Skeletal muscle tissue (tissue), 4 donors: ENCODE measurements around the gene CHSY3. TPM values are rescaled to one million over a fixed set of nuclear protein-coding genes. Genes with fewer than 3 reads are reported as not detected.

Experiments used
- H3K27ac ChIP-seq: one replicate; pipeline ENCODE4 v1.7.0; 2013; ENCODE audit warnings: mild to moderate bottlenecking, low read depth, low read length, inconsistent platforms
- H3K27me3 ChIP-seq, 3 donors: one replicate each; pipeline ENCODE4 v1.7.0; 2013; ENCODE audit warnings: low read length in 3 of 3; ENCODE audit not compliant: control insufficient read depth in 3 of 3, insufficient read depth in 3 of 3
- H3K36me3 ChIP-seq, 3 donors: one replicate each; pipeline ENCODE4 v1.7.0; 2013; ENCODE audit warnings: low read length in 3 of 3; ENCODE audit not compliant: control insufficient read depth in 3 of 3, insufficient read depth in 3 of 3
- H3K4me1 ChIP-seq, 3 donors: one replicate each; pipeline ENCODE4 v1.7.0; 2013; ENCODE audit warnings: low read length in 3 of 3, mild to moderate bottlenecking in 3 of 3; ENCODE audit not compliant: control insufficient read depth in 3 of 3, insufficient read depth in 3 of 3
- H3K4me3 ChIP-seq, 3 donors: one replicate each; pipeline ENCODE4 v1.7.0; 2013; ENCODE audit warnings: low read length in 3 of 3
- H3K9ac ChIP-seq, 3 donors: one replicate each; pipeline ENCODE4 v1.7.0; 2013; ENCODE audit warnings: low read length in 3 of 3, mild to moderate bottlenecking in 3 of 3, moderate library complexity in 2 of 3, low read depth in 1 of 3
- H3K9me3 ChIP-seq, 3 donors: one replicate each; pipeline ENCODE4 v1.7.0; 2013; ENCODE audit warnings: low read length in 3 of 3; ENCODE audit not compliant: control insufficient read depth in 3 of 3
- total RNA-seq: library from RNA; depleted of rRNA; stranded (reverse); fragments of >200 nt; gene quantifications from one replicate; pipeline ENCODE4 v1.2.3, GENCODE V29; 2014
- donor health status: Osteomylitis.

Gene CHSY3
- total RNA-seq, 1 donor from 2014 or later: 12.5 TPM

DNA sequence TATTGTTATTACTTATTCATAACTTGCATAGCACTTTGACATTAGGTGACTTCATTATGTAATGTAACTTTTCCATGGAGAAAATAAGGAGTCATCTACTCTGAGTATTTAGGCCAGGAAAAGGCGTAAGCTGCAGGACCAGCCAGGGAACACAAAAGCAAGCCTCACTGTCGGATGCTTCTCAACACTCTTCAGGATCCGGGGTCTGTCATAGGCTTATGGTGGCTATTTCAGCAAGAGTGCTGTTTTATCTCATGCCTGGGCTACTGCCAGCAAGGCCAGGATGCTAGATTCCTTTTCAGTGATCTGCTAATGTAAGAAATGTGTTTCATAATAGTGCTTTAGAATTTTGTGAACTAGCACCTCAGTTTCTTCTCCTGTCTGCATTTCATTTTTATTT, 162.4 kb downstream of the CHSY3 start:
- Histone ChIP-seq H3K9me3 (no peaks in the 10 kb centered on the region), H3K27me3 (no peaks in the 10 kb centered on the region), H3K4me1 (peaks cover 0 to 3% (median 0%) of the 10 kb centered on the region in 3 donors), H3K36me3 (no peaks in the 10 kb centered on the region), H3K9ac (no peak overlapping the region), H3K4me3 (no peak overlapping the region), H3K27ac (no peak overlapping the region)

DNA sequence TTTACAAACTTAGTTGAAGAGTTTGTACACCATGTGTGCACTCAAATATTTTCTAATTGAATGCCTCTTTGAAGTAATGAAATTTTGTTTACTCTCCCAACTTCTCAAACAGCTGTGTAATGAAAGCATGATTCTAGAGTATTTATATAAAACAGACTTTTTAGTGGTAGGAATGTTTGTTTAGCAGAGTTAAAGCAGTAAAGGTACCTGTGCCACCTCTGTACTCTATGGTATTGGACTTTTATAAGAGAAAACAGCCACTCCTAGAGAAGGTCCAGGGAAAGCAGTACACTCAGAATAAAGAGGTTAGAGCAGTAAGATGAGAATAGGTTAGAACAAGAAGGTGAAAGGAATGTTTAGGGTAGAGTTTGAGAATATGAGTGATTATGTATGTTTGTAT, 163.1 kb downstream of the CHSY3 start:
- no peaks in the 10 kb centered on the region for H3K36me3 ChIP-seq
- H3K4me1 ChIP-seq: peaks cover 0 to 3% (median 0%) of the 10 kb centered on the region in 3 donors
- H3K27ac ChIP-seq: no peak overlapping the region
- no peaks in the 10 kb centered on the region for H3K27me3 ChIP-seq
- H3K9ac ChIP-seq: no peak overlapping the region
- no peak overlapping the region for H3K4me3 ChIP-seq
- H3K9me3 ChIP-seq: no peaks in the 10 kb centered on the region

GRCh38 chr5:130068101-130068500, 163.8 kb downstream of the CHSY3 start:
- Histone ChIP-seq H3K36me3 (no peaks in the 10 kb centered on the region), H3K4me3 (no peak overlapping the region), H3K27ac (no peak overlapping the region), H3K9ac (no peak overlapping the region), H3K27me3 (no peaks in the 10 kb centered on the region), H3K9me3 (no peaks in the 10 kb centered on the region), H3K4me1 (peaks cover 0 to 3% (median 0%) of the 10 kb centered on the region in 3 donors)

DNA sequence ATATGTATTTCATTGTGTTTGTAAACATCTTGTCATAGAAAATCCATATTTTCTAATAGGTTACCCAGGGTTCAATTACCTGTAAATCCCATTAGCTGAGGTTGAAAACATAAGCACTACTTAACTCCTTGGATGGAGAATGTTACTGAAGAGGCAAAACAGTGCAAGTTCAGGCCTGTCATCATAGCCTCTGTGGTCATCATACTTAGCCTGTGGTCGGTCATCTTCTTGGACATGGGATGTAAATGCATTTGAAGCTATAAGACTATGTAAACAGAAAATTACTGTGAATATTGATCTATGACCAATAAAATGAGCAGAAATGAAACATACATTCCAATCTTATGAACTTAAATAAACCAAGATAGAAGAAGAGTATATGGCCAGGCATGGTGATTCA, 164.7 kb downstream of the CHSY3 start:
- Histone ChIP-seq H3K36me3 (no peaks in the 10 kb centered on the region), H3K27me3 (no peaks in the 10 kb centered on the region), H3K9ac (no peak overlapping the region)

GRCh38 chr5:130074820-130075219, 170.6 kb downstream of the CHSY3 start:
- no peaks in the 10 kb centered on the region for H3K9me3 ChIP-seq
- no peak overlapping the region for H3K9ac ChIP-seq
- no peaks in the 10 kb centered on the region for H3K27me3 ChIP-seq
- no peaks in the 10 kb centered on the region for H3K36me3 ChIP-seq
- no peaks in the 10 kb centered on the region for H3K4me1 ChIP-seq
- no peak overlapping the region for H3K4me3 ChIP-seq
- no peak overlapping the region for H3K27ac ChIP-seq

More for the DNA sequence above, 164.7 kb downstream of the CHSY3 start:
- Histone ChIP-seq H3K27ac (no peak overlapping the region), H3K9me3 (no peaks in the 10 kb centered on the region), H3K4me1 (peaks cover 0 to 3% (median 0%) of the 10 kb centered on the region in 3 donors), H3K4me3 (no peak overlapping the region)

GRCh38 chr5:130077007-130077406, 172.7 kb downstream of the CHSY3 start:
- H3K27ac ChIP-seq: no peak overlapping the region
- no peak overlapping the region for H3K4me3 ChIP-seq
- no peaks in the 10 kb centered on the region for H3K27me3 ChIP-seq
- no peaks in the 10 kb centered on the region for H3K36me3 ChIP-seq
- no peaks in the 10 kb centered on the region for H3K9me3 ChIP-seq
- H3K4me1 ChIP-seq: no peaks in the 10 kb centered on the region
- no peak overlapping the region for H3K9ac ChIP-seq

DNA sequence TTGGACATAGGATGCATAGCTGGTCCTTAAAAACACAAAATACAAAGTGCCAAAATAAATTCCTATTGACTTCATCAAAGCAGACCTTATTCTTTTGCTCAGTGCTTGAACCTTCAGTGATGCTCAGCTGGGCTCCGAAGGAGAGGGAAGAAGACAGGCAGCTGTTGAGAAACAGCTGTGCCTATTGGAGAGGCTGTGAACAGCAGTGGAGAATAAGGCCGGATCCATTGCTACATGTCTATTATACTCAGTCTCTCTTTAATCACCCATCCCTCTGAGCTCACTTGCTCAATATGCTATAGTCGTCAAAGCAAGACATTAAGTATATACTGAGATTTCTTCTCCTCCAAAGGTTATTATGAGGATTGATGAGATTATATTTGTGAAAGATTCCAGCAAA, 174.4 kb downstream of the CHSY3 start:
- no peak overlapping the region for H3K4me3 ChIP-seq
- no peaks in the 10 kb centered on the region for H3K9me3 ChIP-seq
- H3K27ac ChIP-seq: no peak overlapping the region
- H3K4me1 ChIP-seq: no peaks in the 10 kb centered on the region
- H3K36me3 ChIP-seq: no peaks in the 10 kb centered on the region
- no peak overlapping the region for H3K9ac ChIP-seq
- no peaks in the 10 kb centered on the region for H3K27me3 ChIP-seq

DNA sequence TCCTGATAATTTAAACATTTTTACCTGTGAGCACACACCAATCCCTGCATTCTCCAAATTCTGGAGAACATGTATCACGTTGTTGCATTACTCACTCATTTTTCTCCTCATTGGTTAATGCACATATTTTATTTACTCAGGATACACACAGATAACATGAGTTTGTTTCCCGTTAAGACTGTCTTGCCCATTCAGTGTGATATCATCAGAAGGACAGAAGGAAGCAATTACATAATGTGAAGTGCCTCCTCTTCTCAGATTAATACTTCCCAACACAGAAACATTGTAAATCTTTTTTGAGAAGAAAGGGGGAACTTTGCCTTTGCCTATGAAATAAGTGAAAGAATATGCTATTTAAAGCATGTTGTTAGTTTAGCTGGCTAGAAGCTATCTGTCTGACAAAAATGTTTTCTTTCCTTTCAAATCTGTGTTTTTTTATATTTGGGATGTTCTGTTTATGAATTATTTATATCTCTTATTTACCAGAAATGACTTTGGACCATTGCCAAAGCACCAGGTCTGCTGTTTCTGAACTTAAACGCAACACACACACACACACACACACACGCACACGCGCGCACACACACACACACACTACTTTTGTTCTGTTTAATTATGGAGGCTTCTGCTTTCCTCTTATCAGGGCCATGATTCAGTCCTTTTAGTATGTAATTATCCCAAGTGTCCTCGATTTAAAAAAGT, 186.5 kb downstream of the CHSY3 start:
- H3K9me3 ChIP-seq: no peaks in the 10 kb centered on the region
- no peaks in the 10 kb centered on the region for H3K36me3 ChIP-seq
- no peak overlapping the region for H3K27ac ChIP-seq
- no peak overlapping the region for H3K9ac ChIP-seq
- H3K4me1 ChIP-seq: no peaks in the 10 kb centered on the region
- H3K27me3 ChIP-seq: no peaks in the 10 kb centered on the region
- no peak overlapping the region for H3K4me3 ChIP-seq

- Histone ChIP-seq H3K4me1 (no peaks in the 10 kb centered on the region), H3K36me3 (no peaks in the 10 kb centered on the region), H3K27ac (no peak overlapping the region), H3K9me3 (no peaks in the 10 kb centered on the region), H3K4me3 (no peak overlapping the region), H3K27me3 (no peaks in the 10 kb centered on the region), H3K9ac (no peak overlapping the region)
These were observed 188.7 kb downstream of the CHSY3 start for GRCh38 chr5:130092991-130093390.

DNA sequence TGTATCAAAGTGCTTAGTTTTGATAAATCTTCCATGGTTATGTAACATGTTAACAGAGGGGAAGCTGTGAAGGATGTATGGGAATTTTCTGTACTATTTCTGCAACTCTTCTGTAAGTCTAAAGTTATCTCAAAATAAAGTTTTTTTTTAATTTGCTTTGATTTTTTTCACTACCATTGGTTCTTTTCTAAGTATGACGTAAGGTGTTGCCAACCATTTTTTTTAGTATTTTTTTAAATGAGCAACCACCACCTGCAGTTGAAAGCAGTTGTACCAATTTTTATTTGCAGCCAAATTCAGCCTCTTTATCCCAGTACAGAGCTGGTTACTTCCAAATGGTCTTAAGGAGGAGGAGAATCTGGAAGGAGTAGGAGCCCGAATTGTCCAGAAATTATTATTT, 192.2 kb downstream of the CHSY3 start:
- Histone ChIP-seq H3K27ac (no peak overlapping the region), H3K36me3 (no peaks in the 10 kb centered on the region), H3K9me3 (no peaks in the 10 kb centered on the region)

More for the DNA sequence above, 192.2 kb downstream of the CHSY3 start:
- Histone ChIP-seq H3K9ac (no peak overlapping the region), H3K27me3 (no peaks in the 10 kb centered on the region), H3K4me1 (no peaks in the 10 kb centered on the region), H3K4me3 (no peak overlapping the region)
